Subcutaneous adipose tissue (tissue), 4 donors: Measurements from ENCODE around the gene NAPB. TPM values are rescaled to one million over a fixed set of nuclear protein-coding genes. Genes with fewer than 3 reads are reported as not detected.

Experiments used
- CTCF ChIP-seq: fragments of 450-650 bp; IDR thresholded peaks from one replicate; pipeline ENCODE4 v1.5.1; 2016; ENCODE audit warnings: low read depth, mild to moderate bottlenecking, control low read depth, antibody characterized with exemption, moderate library complexity
- total RNA-seq, 4 donors: library from RNA; depleted of rRNA; stranded (reverse); fragments of >200 nt; gene quantifications; one replicate each; pipeline ENCODE4 v1.1.0, GENCODE V29; 2016

NAPB gene
- total RNA-seq, 4 donors from 2014 or later, result 12.4 to 15.6 (median 13.6) TPM

GRCh38 chr20:23399568-23400241 lies 21.6 kb downstream of the NAPB start:
- no peak for TF ChIP-seq CTCF

GRCh38 chr20:23397961-23398360 lies 23.3 kb downstream of the NAPB start:
- no peak for TF ChIP-seq CTCF

- no peak for TF ChIP-seq CTCF
Measured at GRCh38 chr20:23396950-23397627, 24.2 kb downstream of the NAPB start.

- TF ChIP-seq CTCF, result no peak
Measured at GRCh38 chr20:23393996-23394775, 27.1 kb downstream of the NAPB start.

GRCh38 chr20:23391707-23392310 lies 29.5 kb downstream of the NAPB start:
- no peak for TF ChIP-seq CTCF

- no peak for TF ChIP-seq CTCF
Measured at GRCh38 chr20:23390091-23390774, 31.1 kb downstream of the NAPB start.
